GM23248 (cell line): ENCODE data around the gene NBEA.

ENCODE experiments used
- EZH2 ChIP-seq: fragments of 200-600 bp; sonication (generic); IDR thresholded peaks from 2 replicates; pipeline ENCODE4 v1.6.1; 2018; ENCODE audit warnings: antibody characterized with exemption, mild to moderate bottlenecking; ENCODE audit not compliant: insufficient read depth, poor library complexity, severe bottlenecking
- EZH2phosphoT487 ChIP-seq: fragments of 200-600 bp; sonication (generic); IDR thresholded peaks from 2 replicates; pipeline ENCODE4 v1.6.1; 2018; ENCODE audit warnings: antibody characterized with exemption, moderate library complexity, mild to moderate bottlenecking, low read depth; ENCODE audit not compliant: insufficient read depth

- TF ChIP-seq EZH2, result no peak
- TF ChIP-seq EZH2phosphoT487, result no peak
Observed at GRCh38 chr13:35567406-35567980, 625.4 kb downstream of the NBEA start.
